TTC549 (cell line): Measurements from ENCODE around the gene CACNA2D3.
A peak's percentile ranks its signal among the peaks of the same experiment; 100 is the strongest.
"Not testable (repeated sequence)": the region's sequence is repeated elsewhere in the genome, so short reads cannot be mapped to it uniquely, and the experiment has no call there.

ENCODE experiments used
- FAIRE-seq: peaks from 2 replicates; lab custom pipeline; 2012; peaks lifted over from hg19 to GRCh38; lab: Jason Lieb, UNC

Gene CACNA2D3

GRCh38 chr3:54376142-54376807, 253.9 kb downstream of the CACNA2D3 start:
- FAIRE-seq, result no peak

- no peak for FAIRE-seq
These were observed 254.7 kb downstream of the CACNA2D3 start for GRCh38 chr3:54376939-54377578.

- FAIRE-seq, result no peak
These were observed 255.8 kb downstream of the CACNA2D3 start for GRCh38 chr3:54378184-54378583.

- no peak for FAIRE-seq
These were observed 261.9 kb downstream of the CACNA2D3 start for GRCh38 chr3:54384279-54384678.

- FAIRE-seq, result no peak
These were observed 268.2 kb downstream of the CACNA2D3 start for GRCh38 chr3:54390582-54390981.

- no peak for FAIRE-seq
These were observed 270.8 kb downstream of the CACNA2D3 start for GRCh38 chr3:54393150-54393549.

GRCh38 chr3:54408328-54408727, 286.0 kb downstream of the CACNA2D3 start:
- FAIRE-seq, result no peak

GRCh38 chr3:54421943-54422342, 299.6 kb downstream of the CACNA2D3 start:
- FAIRE-seq, result no peak

GRCh38 chr3:54424292-54424691, 301.9 kb downstream of the CACNA2D3 start:
- no peak for FAIRE-seq

GRCh38 chr3:54426381-54426780, 304.0 kb downstream of the CACNA2D3 start:
- no peak for FAIRE-seq

GRCh38 chr3:54427501-54427900, 305.1 kb downstream of the CACNA2D3 start:
- FAIRE-seq, result no peak

GRCh38 chr3:54427941-54428871, 305.9 kb downstream of the CACNA2D3 start:
- FAIRE-seq, result peak; percentile 64

GRCh38 chr3:54432975-54433374, 310.6 kb downstream of the CACNA2D3 start:
- no peak for FAIRE-seq

- no peak for FAIRE-seq
These were observed 311.5 kb downstream of the CACNA2D3 start for GRCh38 chr3:54433846-54434245.

- FAIRE-seq, result no peak
These were observed 312.4 kb downstream of the CACNA2D3 start for GRCh38 chr3:54434756-54435155.

- FAIRE-seq, result no peak
These were observed 314.9 kb downstream of the CACNA2D3 start for GRCh38 chr3:54437271-54437670.

GRCh38 chr3:54443561-54444161, 321.3 kb downstream of the CACNA2D3 start:
- FAIRE-seq, result no peak

GRCh38 chr3:54445630-54446029, 323.3 kb downstream of the CACNA2D3 start:
- no peak for FAIRE-seq

GRCh38 chr3:54447427-54447826, 325.1 kb downstream of the CACNA2D3 start:
- FAIRE-seq, result no peak

GRCh38 chr3:54454806-54455205, 332.5 kb downstream of the CACNA2D3 start:
- FAIRE-seq, result no peak

- no peak for FAIRE-seq
These were observed 336.0 kb downstream of the CACNA2D3 start for GRCh38 chr3:54458357-54458756.

- not testable (repeated sequence) for FAIRE-seq
These were observed 342.2 kb downstream of the CACNA2D3 start for GRCh38 chr3:54464554-54464953.

GRCh38 chr3:54476891-54477290, 354.5 kb downstream of the CACNA2D3 start:
- FAIRE-seq, result no peak
